Measurements from ENCODE around the gene BCAS4. TPM values are rescaled to one million over a fixed set of nuclear protein-coding genes. Genes with fewer than 3 reads are reported as not detected.
A peak's percentile ranks its signal among the peaks of the same experiment; 100 is the strongest.

The BCAS4 gene
- total RNA-seq, 2 experiments from 2014 or later, result 37.6 to 44.8 TPM

GRCh38 chr20:50810063-50810462 is 15.2 kb downstream of the BCAS4 start:
- DNase-seq (no peak), ATAC-seq (no peak)
- peaks cover 55% of the 10 kb centered on the region for H3K4me1 Mint-ChIP-seq
- no peaks in the 10 kb centered on the region for H3K9me3 Mint-ChIP-seq (ENCODE audit: low read depth)
- CTCF ChIA-PET, result interaction anchor here (2.0 kb wide), 1 partner anchor 15 kb away, joined by 9 read pairs; the partner anchor contains the start of gene BCAS4
- H3K4me3 Mint-ChIP-seq, result no peak overlapping the region
- H3K27me3 Mint-ChIP-seq, result no peaks in the 10 kb centered on the region
- peaks cover 27% of the 10 kb centered on the region for H3K36me3 Mint-ChIP-seq
- H3K27ac Mint-ChIP-seq, result no peak overlapping the region

- DNase-seq (no peak), ATAC-seq (no peak)
- no peaks in the 10 kb centered on the region for H3K9me3 Mint-ChIP-seq (ENCODE audit: low read depth)
- H3K27ac Mint-ChIP-seq, result peak overlapping the region; percentile 34
- H3K4me3 Mint-ChIP-seq, result no peak overlapping the region
- CTCF ChIA-PET, result interaction anchor here (1.1 to 2.0 kb wide), 2 partner anchors 16 to 170 kb away, joined by 3 to 9 read pairs; partner anchors contain the start of gene BCAS4
- H3K4me1 Mint-ChIP-seq, result peaks cover 55% of the 10 kb centered on the region
- H3K36me3 Mint-ChIP-seq, result peaks cover 29% of the 10 kb centered on the region
- no peaks in the 10 kb centered on the region for H3K27me3 Mint-ChIP-seq
Measured at GRCh38 chr20:50810842-50811241, 16.0 kb downstream of the BCAS4 start.

GRCh38 chr20:50813101-50813643 is 18.3 kb downstream of the BCAS4 start:
- Mint-ChIP-seq H3K4me1 (peaks cover 63% of the 10 kb centered on the region), H3K9me3 (ENCODE audit: low read depth) (no peaks in the 10 kb centered on the region), H3K27me3 (no peaks in the 10 kb centered on the region), H3K36me3 (peaks cover 26% of the 10 kb centered on the region), H3K27ac (peak overlapping the region; percentile 1), H3K4me3 (no peak overlapping the region)
- DNase-seq (no peak), ATAC-seq (no peak)
- CTCF ChIA-PET, result interaction anchor here (0.6 to 5.1 kb wide), 2 partner anchors 19 to 23 kb away, joined by 3 to 37 read pairs; partner anchors contain the start of gene BCAS4

GRCh38 chr20:50813801-50814200 is 18.9 kb downstream of the BCAS4 start:
- CTCF ChIA-PET, result interaction anchor here (0.9 to 6.4 kb wide), 4 partner anchors 10 to 116 kb away, joined by 3 to 83 read pairs (median 20); partner anchors contain the start of genes ADNP and BCAS4
- peaks cover 64% of the 10 kb centered on the region for H3K4me1 Mint-ChIP-seq
- no peak overlapping the region for H3K27ac Mint-ChIP-seq
- no peaks in the 10 kb centered on the region for H3K9me3 Mint-ChIP-seq (ENCODE audit: low read depth)
- no peak for ATAC-seq
- no peak overlapping the region for H3K4me3 Mint-ChIP-seq
- H3K27me3 Mint-ChIP-seq, result no peaks in the 10 kb centered on the region
- no peak for DNase-seq
- peaks cover 26% of the 10 kb centered on the region for H3K36me3 Mint-ChIP-seq

GRCh38 chr20:50814438-50815161 is 19.7 kb downstream of the BCAS4 start:
- Mint-ChIP-seq H3K9me3 (ENCODE audit: low read depth) (no peaks in the 10 kb centered on the region), H3K4me1 (peaks cover 64% of the 10 kb centered on the region), H3K4me3 (peak overlapping the region; percentile 71), H3K27ac (peak overlapping the region; percentile 85), H3K36me3 (peaks cover 25% of the 10 kb centered on the region), H3K27me3 (no peaks in the 10 kb centered on the region)
- DNase-seq, result peak; percentile 52
- peak; percentile 8 for ATAC-seq
- CTCF ChIA-PET, result interaction anchor here (0.5 to 6.4 kb wide), 8 partner anchors 9 to 780 kb away, joined by 3 to 83 read pairs (median 3); partner anchors contain the start of genes ADNP and BCAS4

- CTCF ChIA-PET, result interaction anchor here (0.7 to 6.4 kb wide), 4 partner anchors 16 to 114 kb away, joined by 3 to 83 read pairs (median 20); partner anchors contain the start of genes ADNP and BCAS4
- no peaks in the 10 kb centered on the region for H3K27me3 Mint-ChIP-seq
- H3K4me3 Mint-ChIP-seq, result peak overlapping the region; percentile 71
- H3K9me3 Mint-ChIP-seq (ENCODE audit: low read depth), result no peaks in the 10 kb centered on the region
- DNase-seq, result no peak
- ATAC-seq, result peak; percentile 13
- H3K4me1 Mint-ChIP-seq, result peaks cover 64% of the 10 kb centered on the region
- H3K36me3 Mint-ChIP-seq, result peaks cover 25% of the 10 kb centered on the region
- peak overlapping the region; percentile 85 for H3K27ac Mint-ChIP-seq
Measured at GRCh38 chr20:50815162-50815989, 20.5 kb downstream of the BCAS4 start.

- CTCF ChIA-PET, result interaction anchor here (1.0 to 6.4 kb wide), 15 partner anchors 19 to 170 kb away, joined by 3 to 90 read pairs (median 6); partner anchors contain the start of genes ADNP, BCAS4, DPM1 and MOCS3
- Mint-ChIP-seq H3K27me3 (no peaks in the 10 kb centered on the region), H3K36me3 (peaks cover 28% of the 10 kb centered on the region), H3K4me1 (peaks cover 82% of the 10 kb centered on the region), H3K9me3 (ENCODE audit: low read depth) (no peaks in the 10 kb centered on the region), H3K4me3 (peak overlapping the region; percentile 56), H3K27ac (peak overlapping the region; percentile 99)
- DNase-seq (no peak), ATAC-seq (peak; percentile 1)
Measured at GRCh38 chr20:50817776-50818172, 22.9 kb downstream of the BCAS4 start.

GRCh38 chr20:50819349-50819748 is 24.5 kb downstream of the BCAS4 start:
- CTCF ChIA-PET, result interaction anchor here (0.9 to 6.4 kb wide), 13 partner anchors 17 to 168 kb away, joined by 3 to 90 read pairs (median 6); partner anchors contain the start of genes ADNP, BCAS4, DPM1 and MOCS3

GRCh38 chr20:50820515-50821256 is 25.8 kb downstream of the BCAS4 start:
- DNase-seq (peak; percentile 60), ATAC-seq (no peak)
- Mint-ChIP-seq H3K27me3 (no peaks in the 10 kb centered on the region), H3K9me3 (ENCODE audit: low read depth) (no peaks in the 10 kb centered on the region), H3K4me3 (peak overlapping the region; percentile 21), H3K36me3 (peaks cover 38% of the 10 kb centered on the region), H3K27ac (peak overlapping the region; percentile 82), H3K4me1 (peaks cover 69% of the 10 kb centered on the region)
- CTCF ChIA-PET, result interaction anchor here (3.1 to 6.4 kb wide), 3 partner anchors 17 to 108 kb away, joined by 11 to 90 read pairs (median 20); partner anchors contain the start of gene BCAS4

More at GRCh38 chr20:50819349-50819748, 24.5 kb downstream of the BCAS4 start:
- ATAC-seq, result no peak
- H3K36me3 Mint-ChIP-seq, result peaks cover 33% of the 10 kb centered on the region
- H3K4me3 Mint-ChIP-seq, result no peak overlapping the region
- H3K9me3 Mint-ChIP-seq (ENCODE audit: low read depth), result no peaks in the 10 kb centered on the region
- H3K27me3 Mint-ChIP-seq, result no peaks in the 10 kb centered on the region
- peaks cover 80% of the 10 kb centered on the region for H3K4me1 Mint-ChIP-seq
- DNase-seq, result no peak
- peak overlapping the region; percentile 82 for H3K27ac Mint-ChIP-seq

- Mint-ChIP-seq H3K4me3 (no peak overlapping the region), H3K9me3 (ENCODE audit: low read depth) (no peaks in the 10 kb centered on the region), H3K4me1 (peaks cover 64% of the 10 kb centered on the region), H3K27ac (peak overlapping the region; percentile 82), H3K36me3 (peaks cover 40% of the 10 kb centered on the region), H3K27me3 (no peaks in the 10 kb centered on the region)
- DNase-seq, result no peak
- CTCF ChIA-PET, result interaction anchor here (1.7 to 6.4 kb wide), 4 partner anchors 16 to 108 kb away, joined by 9 to 90 read pairs (median 16); partner anchors contain the start of gene BCAS4
- no peak for ATAC-seq
Measured at GRCh38 chr20:50821257-50821921, 26.5 kb downstream of the BCAS4 start.

GRCh38 chr20:50821994-50822393 is 27.1 kb downstream of the BCAS4 start:
- ATAC-seq (peak; percentile 17), DNase-seq (peak; percentile 67)
- CTCF ChIA-PET, result interaction anchor here (1.3 to 6.4 kb wide), 5 partner anchors 15 to 110 kb away, joined by 3 to 90 read pairs (median 11); partner anchors contain the start of genes ADNP and BCAS4
- Mint-ChIP-seq H3K4me1 (peaks cover 63% of the 10 kb centered on the region), H3K27me3 (no peaks in the 10 kb centered on the region), H3K36me3 (peaks cover 43% of the 10 kb centered on the region), H3K4me3 (no peak overlapping the region), H3K27ac (peak overlapping the region; percentile 82), H3K9me3 (ENCODE audit: low read depth) (no peaks in the 10 kb centered on the region)
